Common myeloid progenitor, CD34-positive (primary cell): Measurements from ENCODE around the gene CHRNB1.

Experiments used
- CTCF ChIA-PET: fragments of 350-600 bp; sonication (Branson Sonifier 250); formaldehyde crosslinking; loops from one replicate; lab custom pipeline; 2021; ENCODE audit warnings: antibody characterized with exemption; lab: Charles Lee
- POLR2A ChIA-PET: fragments of 350-600 bp; sonication (Branson Sonifier 250); formaldehyde crosslinking; loops from one replicate; lab custom pipeline; 2021; ENCODE audit warnings: antibody characterized with exemption; lab: Charles Lee
- DNase-seq, 3 donors: peaks; one replicate each; pipeline versions ENCODE4 v3.0.0 to v3.0.0-alpha.2; 2013
- H3K27ac ChIP-seq, 2 experiments: 1 replicate in 1 of 2; 2 replicates in 1 of 2; pipeline ENCODE4 v1.7.0; 2013; ENCODE audit warnings: inconsistent platforms in 2 of 2, low read length in 2 of 2, mild to moderate bottlenecking in 2 of 2, low read depth in 1 of 2, moderate library complexity in 1 of 2; ENCODE audit not compliant: severe bottlenecking in 2 of 2, insufficient read depth in 1 of 2, poor library complexity in 1 of 2
- H3K27me3 ChIP-seq, 5 experiments: replicated peaks in 2 of 5; 1 replicate in 3 of 5; 2 replicates in 2 of 5; pipeline versions ENCODE4 v1.6.1 to v1.7.0; 2013; ENCODE audit warnings: low read length in 4 of 5, mild to moderate bottlenecking in 2 of 5, moderate library complexity in 2 of 5, inconsistent platforms in 1 of 5; ENCODE audit not compliant: insufficient read depth in 5 of 5, control insufficient read depth in 4 of 5
- H3K36me3 ChIP-seq, 4 experiments: 1 replicate in 2 of 4; 2 replicates in 2 of 4; pipeline versions ENCODE4 v1.6.1 to v1.7.0; 2013; ENCODE audit warnings: low read length in 3 of 4, control low read depth in 1 of 4, mild to moderate bottlenecking in 1 of 4; ENCODE audit not compliant: control insufficient read depth in 4 of 4, insufficient read depth in 4 of 4
- H3K4me1 ChIP-seq, 4 experiments: 1 replicate in 3 of 4; 2 replicates in 1 of 4; pipeline versions ENCODE4 v1.6.1 to v1.7.1; 2013; ENCODE audit warnings: low read length in 3 of 4, mild to moderate bottlenecking in 3 of 4, control low read depth in 1 of 4, inconsistent platforms in 1 of 4, moderate library complexity in 1 of 4; ENCODE audit not compliant: control insufficient read depth in 4 of 4, insufficient read depth in 4 of 4; ENCODE audit errors: control extremely low read depth in 1 of 4
- H3K4me3 ChIP-seq, 7 experiments: 1 replicate in 4 of 7; 2 replicates in 3 of 7; pipeline versions ENCODE4 v1.5.1 to v1.7.0; 2013; ENCODE audit warnings: mild to moderate bottlenecking in 7 of 7, low read length in 6 of 7, moderate library complexity in 6 of 7, inconsistent platforms in 2 of 7, low read depth in 2 of 7, control low read depth in 1 of 7; ENCODE audit not compliant: insufficient read depth in 4 of 7, control insufficient read depth in 1 of 7; ENCODE audit errors: extremely low read depth in 1 of 7
- H3K9me3 ChIP-seq, 5 experiments: 1 replicate in 4 of 5; 2 replicates in 1 of 5; pipeline versions ENCODE4 v1.6.1 to v1.7.1; 2013; ENCODE audit warnings: low read length in 4 of 5, mild to moderate bottlenecking in 2 of 5, inconsistent platforms in 1 of 5, low read depth in 1 of 5, moderate library complexity in 1 of 5; ENCODE audit not compliant: control insufficient read depth in 4 of 5, insufficient read depth in 2 of 5; ENCODE audit errors: control extremely low read depth in 1 of 5
- WGBS: methylation state at CpG from one replicate; pipeline ENCODE4 v1.1.5; 2013; ENCODE audit not compliant: insufficient coverage; 5-methylcytosine and 5-hydroxymethylcytosine counted together

CHRNB1 gene

DNA sequence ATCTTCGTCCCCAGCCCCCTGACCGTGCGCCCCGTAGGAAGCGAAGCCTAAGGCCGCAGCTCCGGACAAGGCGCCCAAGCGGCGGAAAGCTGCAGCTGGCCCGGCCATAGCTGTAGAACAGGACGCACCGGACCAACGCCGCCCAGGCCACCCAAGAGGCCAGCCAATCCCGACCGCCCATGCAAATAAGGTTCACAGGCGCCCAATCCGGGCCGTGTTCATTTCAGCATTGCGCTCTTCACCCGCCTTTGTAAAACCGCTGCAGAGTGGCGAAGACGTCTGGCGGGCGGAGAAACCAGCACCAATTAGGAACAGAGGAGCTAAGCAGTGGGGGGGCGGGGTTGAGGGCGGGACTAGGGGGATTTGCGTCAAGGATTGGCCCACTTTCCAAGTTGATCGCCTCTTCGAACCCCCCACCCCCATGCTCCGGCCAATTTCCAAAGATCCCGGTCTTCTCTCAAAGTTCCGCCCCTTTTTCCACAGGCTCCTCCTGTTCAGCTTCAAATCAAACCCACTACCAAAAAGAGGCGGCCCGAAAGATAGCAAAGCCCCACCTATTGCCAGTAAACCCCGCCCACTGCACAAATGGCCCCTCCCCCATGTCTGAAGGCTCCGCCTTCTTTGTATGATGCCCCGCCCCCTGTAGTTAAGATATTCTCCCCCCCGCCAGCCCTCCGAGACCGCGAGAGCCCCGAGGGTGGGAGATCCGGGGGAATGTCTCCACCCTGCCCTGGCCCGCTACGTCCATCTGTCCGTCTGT is 40.7 kb upstream of the CHRNB1 start, which contains the start of gene TMEM256:
Gene TMEM256 (minus strand): TSS at position 121 of the 760 bp plus-strand sequence. CDS start 13 bp downstream, at position 108.
- ChIA-PET CTCF (interaction anchor here (1.4 to 2.2 kb wide), 3 partner anchors 10 to 32 kb away, joined by 4 to 7 read pairs (median 5); partner anchors contain the start of gene PLSCR3), POLR2A (interaction anchor here (0.6 to 1.5 kb wide), 4 partner anchors 81 to 91 kb away, joined by 3 to 7 read pairs (median 6); partner anchors contain the start of gene POLR2A)
- 0% methylated on average over 33 of the region's 49 CpGs for WGBS
- peaks cover 0 to 5% (median 4%) of the 10 kb centered on the region in 5 experiments for H3K27me3 ChIP-seq
- DNase-seq = peak; percentile 98 to 99 (median 99)
- H3K4me3 ChIP-seq = peak within 1 kb of the TSS; percentile 68 to 93 (median 85)
- H3K4me1 ChIP-seq = peaks cover 0 to 36% (median 25%) of the 10 kb centered on the region in 4 experiments
- no peaks in the 10 kb centered on the region for H3K9me3 ChIP-seq
- H3K27ac ChIP-seq = peak within 1 kb of the TSS in 1 of 2 experiments; percentile 70
- peaks cover 0 to 4% (median 0%) of the 10 kb centered on the region in 4 experiments for H3K36me3 ChIP-seq

- POLR2A ChIA-PET = interaction anchor here (1.5 kb wide), 1 partner anchor 80 kb away, joined by 7 read pairs; the partner anchor contains the start of gene POLR2A
- DNase-seq = no peak
- peaks cover 0 to 4% (median under 1%) of the 10 kb centered on the region in 4 experiments for H3K36me3 ChIP-seq
- CTCF ChIA-PET = interaction anchor here (1.4 to 2.2 kb wide), 4 partner anchors 11 to 32 kb away, joined by 3 to 7 read pairs (median 4); partner anchors contain the start of genes PLSCR3 and TMEM102
- peak overlapping the region; percentile 39 to 93 (median 82) for H3K4me3 ChIP-seq
- no peaks in the 10 kb centered on the region for H3K9me3 ChIP-seq
- peaks cover 0 to 36% (median 25%) of the 10 kb centered on the region in 4 experiments for H3K4me1 ChIP-seq
- no peak overlapping the region for H3K27ac ChIP-seq
- H3K27me3 ChIP-seq = peaks cover 0 to 5% (median 4%) of the 10 kb centered on the region in 5 experiments
- WGBS = 0% methylated on average over 61 of the region's 65 CpGs
These were observed 40.0 kb upstream of the CHRNB1 start for GRCh38 chr17:7404737-7405349.

GRCh38 chr17:7405350-7406234 is 39.3 kb upstream of the CHRNB1 start:
- Histone ChIP-seq H3K36me3 (peaks cover 0 to 4% (median under 1%) of the 10 kb centered on the region in 4 experiments), H3K27me3 (peaks cover 0 to 5% (median 4%) of the 10 kb centered on the region in 5 experiments), H3K4me3 (peak overlapping the region; percentile 20 to 93 (median 82)), H3K9me3 (no peaks in the 10 kb centered on the region), H3K27ac (no peak overlapping the region), H3K4me1 (peaks cover 0 to 36% (median 25%) of the 10 kb centered on the region in 4 experiments)
- WGBS = 22% methylated on average over 25 of the region's 38 CpGs
- DNase-seq = no peak
- ChIA-PET CTCF (interaction anchor here (1.0 to 1.5 kb wide), 2 partner anchors 29 to 283 kb away, joined by 3 read pairs; partner anchors contain the start of gene TMEM102), POLR2A (no interaction called here)

- no peak for DNase-seq
- no peak overlapping the region for H3K4me3 ChIP-seq
- H3K36me3 ChIP-seq = peaks cover 0 to 2% (median 0%) of the 10 kb centered on the region in 4 experiments
- 85% methylated on average over 3 of the region's 12 CpGs for WGBS
- H3K27ac ChIP-seq = no peak overlapping the region
- no peaks in the 10 kb centered on the region for H3K9me3 ChIP-seq
- peaks cover 0 to 5% (median 4%) of the 10 kb centered on the region in 5 experiments for H3K27me3 ChIP-seq
- ChIA-PET CTCF (interaction anchor here (1.0 to 1.5 kb wide), 5 partner anchors 8 to 283 kb away, joined by 3 read pairs; partner anchors contain the start of gene TMEM102), POLR2A (no interaction called here)
- peaks cover 0 to 36% (median 25%) of the 10 kb centered on the region in 4 experiments for H3K4me1 ChIP-seq
These were observed 38.5 kb upstream of the CHRNB1 start for GRCh38 chr17:7406235-7406825.

DNA sequence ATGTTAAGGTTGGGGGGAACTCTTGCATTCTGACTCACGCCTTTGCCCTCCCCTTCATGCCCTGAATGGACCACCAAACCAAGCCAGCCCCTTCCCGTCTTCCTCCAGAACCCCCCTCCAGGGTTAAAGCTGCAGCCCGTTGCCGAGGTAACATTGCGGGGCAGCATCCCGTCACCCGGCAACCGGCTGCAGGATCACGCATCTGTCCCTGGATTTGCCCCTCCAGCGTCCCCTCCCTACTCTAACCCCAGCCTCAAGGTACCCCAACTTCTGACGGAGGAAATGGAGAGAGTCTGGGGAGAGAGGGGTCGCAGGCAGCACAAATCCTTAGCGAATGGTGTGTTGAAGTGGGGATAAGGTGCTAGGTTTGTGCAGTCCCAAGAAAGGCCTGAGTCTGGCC is 37.8 kb upstream of the CHRNB1 start:
- peaks cover 0 to 36% (median 25%) of the 10 kb centered on the region in 4 experiments for H3K4me1 ChIP-seq
- H3K27me3 ChIP-seq = peaks cover 0 to 5% (median 4%) of the 10 kb centered on the region in 5 experiments
- peaks cover 0 to 2% (median 0%) of the 10 kb centered on the region in 4 experiments for H3K36me3 ChIP-seq
- ChIA-PET CTCF (interaction anchor here (1.0 to 1.4 kb wide), 5 partner anchors 8 to 182 kb away, joined by 3 to 4 read pairs (median 3); no protein-coding TSS in a partner anchor), POLR2A (no interaction called here)
- H3K4me3 ChIP-seq = no peak overlapping the region
- H3K9me3 ChIP-seq = no peaks in the 10 kb centered on the region
- DNase-seq = no peak
- H3K27ac ChIP-seq = no peak overlapping the region
- WGBS = 93% methylated on average over 4 of the region's 13 CpGs
